ENCODE data around the gene ZWILCH.

DNA sequence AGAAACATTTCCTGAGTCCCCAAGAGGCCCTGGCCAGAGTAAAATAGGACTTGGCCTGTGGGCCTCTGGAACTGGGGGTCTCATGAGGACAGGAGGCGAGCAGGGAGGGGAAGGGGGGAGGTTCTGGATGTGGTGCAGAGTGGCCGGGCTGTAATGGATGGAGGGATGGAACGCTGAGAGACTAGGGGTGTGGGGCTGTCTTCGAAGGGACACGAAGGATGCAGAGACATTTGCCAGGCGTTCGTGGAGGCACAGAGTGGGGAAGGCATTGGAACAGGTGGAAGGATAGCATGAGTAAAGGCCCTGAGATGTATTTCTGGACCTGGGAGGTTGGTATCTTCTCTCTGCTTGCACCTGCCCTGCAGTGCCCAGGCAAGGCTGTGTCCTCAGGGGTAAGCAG lies 62.8 kb downstream of the ZWILCH start:
- TF ChIP-seq, protein P1, sequence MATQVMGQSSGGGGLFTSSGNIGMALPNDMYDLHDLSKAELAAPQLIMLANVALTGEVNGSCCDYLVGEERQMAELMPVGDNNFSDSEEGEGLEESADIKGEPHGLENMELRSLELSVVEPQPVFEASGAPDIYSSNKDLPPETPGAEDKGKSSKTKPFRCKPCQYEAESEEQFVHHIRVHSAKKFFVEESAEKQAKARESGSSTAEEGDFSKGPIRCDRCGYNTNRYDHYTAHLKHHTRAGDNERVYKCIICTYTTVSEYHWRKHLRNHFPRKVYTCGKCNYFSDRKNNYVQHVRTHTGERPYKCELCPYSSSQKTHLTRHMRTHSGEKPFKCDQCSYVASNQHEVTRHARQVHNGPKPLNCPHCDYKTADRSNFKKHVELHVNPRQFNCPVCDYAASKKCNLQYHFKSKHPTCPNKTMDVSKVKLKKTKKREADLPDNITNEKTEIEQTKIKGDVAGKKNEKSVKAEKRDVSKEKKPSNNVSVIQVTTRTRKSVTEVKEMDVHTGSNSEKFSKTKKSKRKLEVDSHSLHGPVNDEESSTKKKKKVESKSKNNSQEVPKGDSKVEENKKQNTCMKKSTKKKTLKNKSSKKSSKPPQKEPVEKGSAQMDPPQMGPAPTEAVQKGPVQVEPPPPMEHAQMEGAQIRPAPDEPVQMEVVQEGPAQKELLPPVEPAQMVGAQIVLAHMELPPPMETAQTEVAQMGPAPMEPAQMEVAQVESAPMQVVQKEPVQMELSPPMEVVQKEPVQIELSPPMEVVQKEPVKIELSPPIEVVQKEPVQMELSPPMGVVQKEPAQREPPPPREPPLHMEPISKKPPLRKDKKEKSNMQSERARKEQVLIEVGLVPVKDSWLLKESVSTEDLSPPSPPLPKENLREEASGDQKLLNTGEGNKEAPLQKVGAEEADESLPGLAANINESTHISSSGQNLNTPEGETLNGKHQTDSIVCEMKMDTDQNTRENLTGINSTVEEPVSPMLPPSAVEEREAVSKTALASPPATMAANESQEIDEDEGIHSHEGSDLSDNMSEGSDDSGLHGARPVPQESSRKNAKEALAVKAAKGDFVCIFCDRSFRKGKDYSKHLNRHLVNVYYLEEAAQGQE (IDR thresholded peaks at IDR 0.05): no peak
- TF ChIP-seq, protein P2, sequence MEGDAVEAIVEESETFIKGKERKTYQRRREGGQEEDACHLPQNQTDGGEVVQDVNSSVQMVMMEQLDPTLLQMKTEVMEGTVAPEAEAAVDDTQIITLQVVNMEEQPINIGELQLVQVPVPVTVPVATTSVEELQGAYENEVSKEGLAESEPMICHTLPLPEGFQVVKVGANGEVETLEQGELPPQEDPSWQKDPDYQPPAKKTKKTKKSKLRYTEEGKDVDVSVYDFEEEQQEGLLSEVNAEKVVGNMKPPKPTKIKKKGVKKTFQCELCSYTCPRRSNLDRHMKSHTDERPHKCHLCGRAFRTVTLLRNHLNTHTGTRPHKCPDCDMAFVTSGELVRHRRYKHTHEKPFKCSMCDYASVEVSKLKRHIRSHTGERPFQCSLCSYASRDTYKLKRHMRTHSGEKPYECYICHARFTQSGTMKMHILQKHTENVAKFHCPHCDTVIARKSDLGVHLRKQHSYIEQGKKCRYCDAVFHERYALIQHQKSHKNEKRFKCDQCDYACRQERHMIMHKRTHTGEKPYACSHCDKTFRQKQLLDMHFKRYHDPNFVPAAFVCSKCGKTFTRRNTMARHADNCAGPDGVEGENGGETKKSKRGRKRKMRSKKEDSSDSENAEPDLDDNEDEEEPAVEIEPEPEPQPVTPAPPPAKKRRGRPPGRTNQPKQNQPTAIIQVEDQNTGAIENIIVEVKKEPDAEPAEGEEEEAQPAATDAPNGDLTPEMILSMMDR (IDR thresholded peaks at IDR 0.05; ENCODE audit: low read depth, low read length, missing input control): no peak
- TF ChIP-seq, protein P3, sequence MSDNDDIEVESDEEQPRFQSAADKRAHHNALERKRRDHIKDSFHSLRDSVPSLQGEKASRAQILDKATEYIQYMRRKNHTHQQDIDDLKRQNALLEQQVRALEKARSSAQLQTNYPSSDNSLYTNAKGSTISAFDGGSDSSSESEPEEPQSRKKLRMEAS (IDR thresholded peaks at IDR 0.05): no peak
- TF ChIP-seq, protein P4, sequence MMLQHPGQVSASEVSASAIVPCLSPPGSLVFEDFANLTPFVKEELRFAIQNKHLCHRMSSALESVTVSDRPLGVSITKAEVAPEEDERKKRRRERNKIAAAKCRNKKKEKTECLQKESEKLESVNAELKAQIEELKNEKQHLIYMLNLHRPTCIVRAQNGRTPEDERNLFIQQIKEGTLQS (IDR thresholded peaks at IDR 0.05): no peak
- no peak for TF ChIP-seq SP1 (IDR thresholded peaks at IDR 0.05)
- TF ChIP-seq GABPA (IDR thresholded peaks at IDR 0.05 in 1 of 2, conservative IDR thresholded peaks at IDR 0.05 in 1 of 2): no peak
- no peak for TF ChIP-seq TAF1 (conservative IDR thresholded peaks at IDR 0.05)
- TF ChIP-seq FOXA2 (IDR thresholded peaks at IDR 0.05): no peak
- no peak for TF ChIP-seq EGR1 (IDR thresholded peaks at IDR 0.05; ENCODE audit: low read depth in 2 of 2)
